Sigmoid colon (tissue), 3 donors: Measurements from ENCODE around the gene GPR183.

ENCODE experiments used
- POLR2A ChIP-seq, 2 donors: fragments of 450-650 bp; IDR thresholded peaks; one replicate each; pipeline ENCODE4 v1.6.1; 2016; ENCODE audit warnings: antibody characterized with exemption in 2 of 2, mild to moderate bottlenecking in 2 of 2, moderate library complexity in 2 of 2
- TF ChIP-seq, protein P1 (sequence below), 4 experiments: fragments of 450-650 bp in 3 of 4; fragments of 200-600 bp in 1 of 4; IDR thresholded peaks; one replicate each; pipeline ENCODE4 v1.5.1; 2016 to 2019; ENCODE audit warnings: antibody characterized with exemption in 4 of 4, mild to moderate bottlenecking in 3 of 4, moderate library complexity in 2 of 4

- TF ChIP-seq, protein P1, sequence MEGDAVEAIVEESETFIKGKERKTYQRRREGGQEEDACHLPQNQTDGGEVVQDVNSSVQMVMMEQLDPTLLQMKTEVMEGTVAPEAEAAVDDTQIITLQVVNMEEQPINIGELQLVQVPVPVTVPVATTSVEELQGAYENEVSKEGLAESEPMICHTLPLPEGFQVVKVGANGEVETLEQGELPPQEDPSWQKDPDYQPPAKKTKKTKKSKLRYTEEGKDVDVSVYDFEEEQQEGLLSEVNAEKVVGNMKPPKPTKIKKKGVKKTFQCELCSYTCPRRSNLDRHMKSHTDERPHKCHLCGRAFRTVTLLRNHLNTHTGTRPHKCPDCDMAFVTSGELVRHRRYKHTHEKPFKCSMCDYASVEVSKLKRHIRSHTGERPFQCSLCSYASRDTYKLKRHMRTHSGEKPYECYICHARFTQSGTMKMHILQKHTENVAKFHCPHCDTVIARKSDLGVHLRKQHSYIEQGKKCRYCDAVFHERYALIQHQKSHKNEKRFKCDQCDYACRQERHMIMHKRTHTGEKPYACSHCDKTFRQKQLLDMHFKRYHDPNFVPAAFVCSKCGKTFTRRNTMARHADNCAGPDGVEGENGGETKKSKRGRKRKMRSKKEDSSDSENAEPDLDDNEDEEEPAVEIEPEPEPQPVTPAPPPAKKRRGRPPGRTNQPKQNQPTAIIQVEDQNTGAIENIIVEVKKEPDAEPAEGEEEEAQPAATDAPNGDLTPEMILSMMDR (IDR thresholded peaks at IDR 0.05) = no peak
- TF ChIP-seq POLR2A (IDR thresholded peaks at IDR 0.05) = no peak
Observed at GRCh38 chr13:99307648-99308339, 595 bp upstream of the GPR183 start.
